Retinal pigment epithelial cell (primary cell): ENCODE results near the gene ST7.

ENCODE experiments used
- DNase-seq: peaks from one replicate; pipeline ENCODE4 v3.0.0-alpha.2; 2010; ENCODE audit warnings: low read depth
- H3K4me3 ChIP-seq: 2 replicates; pipeline ENCODE4 v1.5.1; 2011; ENCODE audit warnings: mild to moderate bottlenecking, low read length, control low read depth, moderate library complexity
- CTCF ChIP-seq: conservative IDR thresholded peaks from 2 replicates; pipeline ENCODE4 v1.5.1; 2011; ENCODE audit warnings: low read depth, low read length, control low read depth, inconsistent platforms

ST7 gene

GRCh38 chr7:117202511-117202910 lies 249.2 kb downstream of the ST7 start:
- H3K4me3 ChIP-seq: no peak overlapping the region
- no peak for DNase-seq
- TF ChIP-seq CTCF: no peak

GRCh38 chr7:117203205-117203604 lies 249.9 kb downstream of the ST7 start:
- DNase-seq: no peak
- TF ChIP-seq CTCF: no peak
- no peak overlapping the region for H3K4me3 ChIP-seq

GRCh38 chr7:117205873-117206272 lies 252.6 kb downstream of the ST7 start:
- H3K4me3 ChIP-seq: no peak overlapping the region
- no peak for TF ChIP-seq CTCF
- DNase-seq: no peak

GRCh38 chr7:117208257-117208656 lies 255.0 kb downstream of the ST7 start:
- H3K4me3 ChIP-seq: no peak overlapping the region
- no peak for TF ChIP-seq CTCF
- DNase-seq: no peak

GRCh38 chr7:117210397-117210796 lies 257.1 kb downstream of the ST7 start:
- DNase-seq: no peak
- TF ChIP-seq CTCF: no peak
- H3K4me3 ChIP-seq: no peak overlapping the region

- no peak for DNase-seq
- H3K4me3 ChIP-seq: no peak overlapping the region
- TF ChIP-seq CTCF: no peak
Measured at GRCh38 chr7:117210908-117211307, 257.6 kb downstream of the ST7 start.

GRCh38 chr7:117211614-117212013 lies 258.3 kb downstream of the ST7 start:
- TF ChIP-seq CTCF: no peak
- no peak for DNase-seq
- no peak overlapping the region for H3K4me3 ChIP-seq
